ENCODE data around the gene CREB3L1. TPM values are rescaled to one million over a fixed set of nuclear protein-coding genes. Genes with fewer than 3 reads are reported as not detected.

Gene CREB3L1
- total RNA-seq, 2 experiments from 2014 or later = not detected

GRCh38 chr11:46363031-46363407, 85.6 kb downstream of the CREB3L1 start:
- ChIA-PET CTCF (interaction anchor here (1.2 to 11.1 kb wide), 3 partner anchors 11 to 123 kb away, joined by 3 to 207 read pairs (median 4); partner anchors contain the start of gene DGKZ), POLR2A (no interaction called here)

DNA sequence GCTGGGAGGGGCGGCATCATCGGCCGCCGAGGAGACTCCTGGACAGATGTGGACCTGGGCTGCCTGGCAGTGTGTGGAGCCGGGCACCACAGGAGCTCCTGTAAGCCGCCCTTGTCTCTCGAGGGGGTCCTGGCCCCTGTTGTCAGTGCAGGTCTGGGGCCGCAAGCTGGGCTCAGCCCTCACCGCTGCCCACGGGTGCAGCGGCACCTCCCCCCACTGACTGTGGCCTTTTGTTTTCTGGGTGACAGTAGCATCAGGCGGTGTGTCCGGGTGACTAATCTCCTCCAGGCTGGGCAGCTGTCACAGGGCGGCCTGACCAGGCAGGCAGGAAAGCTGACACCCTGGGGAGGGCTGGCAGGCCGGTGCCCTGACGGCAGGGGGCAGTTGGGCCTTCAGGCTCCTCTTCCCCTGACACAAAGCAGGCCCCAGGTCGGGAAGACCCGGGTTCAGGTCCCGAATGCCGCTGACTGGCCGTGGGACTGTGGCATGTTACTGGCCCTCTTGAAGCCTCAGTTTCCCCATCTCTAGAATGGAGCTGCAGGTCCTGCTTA, 86.1 kb downstream of the CREB3L1 start:
- ChIA-PET POLR2A (no interaction called here), CTCF (interaction anchor here (1.2 to 11.1 kb wide), 3 partner anchors 11 to 124 kb away, joined by 3 to 207 read pairs (median 4); partner anchors contain the start of gene DGKZ)

GRCh38 chr11:46364056-46364455, 86.6 kb downstream of the CREB3L1 start:
- ChIA-PET CTCF (interaction anchor here (11.1 kb wide), 1 partner anchor 12 kb away, joined by 207 read pairs; the partner anchor contains the start of gene DGKZ), POLR2A (interaction anchor here (1.2 kb wide), 1 partner anchor 9 kb away, joined by 3 read pairs; no protein-coding TSS in a partner anchor)

- ChIA-PET CTCF (interaction anchor here (11.1 kb wide), 1 partner anchor 12 kb away, joined by 207 read pairs; the partner anchor contains the start of gene DGKZ), POLR2A (interaction anchor here (1.2 kb wide), 1 partner anchor 10 kb away, joined by 3 read pairs; no protein-coding TSS in a partner anchor)
Measured at GRCh38 chr11:46364791-46365190, 87.3 kb downstream of the CREB3L1 start.

- ChIA-PET POLR2A (no interaction called here), CTCF (interaction anchor here (2.7 to 11.1 kb wide), 2 partner anchors 14 to 22 kb away, joined by 12 to 207 read pairs; partner anchors contain the start of gene DGKZ)
Measured at GRCh38 chr11:46366260-46366659, 88.8 kb downstream of the CREB3L1 start.

GRCh38 chr11:46366661-46367161, 89.2 kb downstream of the CREB3L1 start:
- ChIA-PET POLR2A (no interaction called here), CTCF (interaction anchor here (2.7 to 11.1 kb wide), 2 partner anchors 14 to 21 kb away, joined by 12 to 207 read pairs; partner anchors contain the start of gene DGKZ)

DNA sequence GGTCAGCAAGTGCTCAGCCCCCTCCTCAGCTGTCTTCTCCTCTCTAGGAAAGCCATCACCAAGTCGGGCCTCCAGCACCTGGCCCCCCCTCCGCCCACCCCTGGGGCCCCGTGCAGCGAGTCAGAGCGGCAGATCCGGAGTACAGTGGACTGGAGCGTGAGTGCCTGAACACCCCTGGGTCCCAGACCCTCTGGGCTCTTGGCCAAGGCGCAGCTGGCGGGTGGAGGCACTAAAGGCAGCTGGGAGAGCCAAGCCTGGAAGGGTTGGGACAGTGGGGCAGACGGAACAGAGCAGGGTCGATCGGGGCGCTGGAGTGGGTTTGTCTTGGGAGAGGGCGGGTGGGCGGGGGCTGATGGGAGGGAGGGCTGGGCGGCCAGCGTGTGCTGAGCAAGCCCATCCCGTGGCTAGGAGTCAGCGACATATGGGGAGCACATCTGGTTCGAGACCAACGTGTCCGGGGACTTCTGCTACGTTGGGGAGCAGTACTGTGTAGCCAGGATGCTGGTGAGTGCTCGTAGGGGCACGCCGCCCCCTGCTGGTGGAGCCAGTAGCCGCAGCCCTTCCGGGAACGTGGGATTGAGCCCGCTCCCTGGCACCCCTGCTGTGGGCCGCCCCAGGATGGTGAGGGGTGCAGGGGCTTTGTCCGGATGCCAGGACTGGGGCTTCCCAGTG, 89.9 kb downstream of the CREB3L1 start:
- POLR2A ChIA-PET = no interaction called here
- CTCF ChIA-PET = interaction anchor here (0.9 to 11.1 kb wide), 8 partner anchors 9 to 251 kb away, joined by 3 to 207 read pairs (median 4); partner anchors contain the start of genes CHRM4, CREB3L1 and DGKZ

- POLR2A ChIA-PET = no interaction called here
- CTCF ChIA-PET = interaction anchor here (0.9 to 11.1 kb wide), 9 partner anchors 8 to 250 kb away, joined by 3 to 207 read pairs (median 4); partner anchors contain the start of genes CHRM4, CREB3L1 and DGKZ
Measured at GRCh38 chr11:46367916-46368267, 90.4 kb downstream of the CREB3L1 start.

- POLR2A ChIA-PET = no interaction called here
- CTCF ChIA-PET = interaction anchor here (1.1 to 11.1 kb wide), 3 partner anchors 10 to 121 kb away, joined by 3 to 207 read pairs (median 8); partner anchors contain the start of gene DGKZ
Measured at GRCh38 chr11:46369458-46370152, 92.1 kb downstream of the CREB3L1 start.

DNA sequence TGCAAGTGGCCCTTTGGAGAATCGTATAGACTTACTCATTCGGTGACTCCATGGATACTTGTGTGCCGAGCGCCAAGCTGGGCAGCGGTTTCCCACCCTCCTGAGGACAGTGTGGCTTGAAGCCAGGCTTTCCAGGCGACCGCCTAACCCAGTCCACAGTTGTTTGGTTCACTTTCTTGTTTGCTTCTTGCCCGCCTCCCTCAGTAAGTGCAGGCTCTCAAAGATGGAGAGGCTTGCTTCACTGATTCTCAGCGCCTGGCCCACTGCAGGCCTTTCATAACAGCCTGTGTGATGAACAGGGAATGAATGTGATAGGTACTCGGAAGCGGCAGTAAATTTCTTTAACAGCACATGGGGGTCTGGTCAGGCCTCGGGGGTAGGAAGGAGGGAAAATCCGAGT, 92.8 kb downstream of the CREB3L1 start:
- CTCF ChIA-PET = interaction anchor here (11.1 kb wide), 1 partner anchor 18 kb away, joined by 207 read pairs; the partner anchor contains the start of gene DGKZ
- POLR2A ChIA-PET = no interaction called here

Other genes starting within 250 kb of the CREB3L1 start
- gene PHF21A, start 156.2 kb upstream of the CREB3L1 start, total RNA-seq = 10 to 100 TPM; 28.2 to 30.6 TPM
- 10 to 100 TPM; 76.0 to 81.4 TPM for gene DGKZ, start 69.8 kb downstream of the CREB3L1 start, total RNA-seq
- gene MDK, start 104.0 kb downstream of the CREB3L1 start, total RNA-seq = 1 to 10 TPM in 1 of 2 experiments, under 1 TPM in 1; 0.90 to 1.6 TPM
- not detected for gene CHRM4, start 114.1 kb downstream of the CREB3L1 start, total RNA-seq